ENCODE results near the gene FAM168A. TPM values are rescaled to one million over a fixed set of nuclear protein-coding genes. Genes with fewer than 3 reads are reported as not detected.

FAM168A gene
- total and polyA plus RNA-seq, 2 of the 8 experiments (the other 6 are each of a cell fraction or from before 2014, with no cell fraction given) = 17.1 to 21.6 TPM

GRCh38 chr11:73425108-73425507, 172.8 kb downstream of the FAM168A start:
- ChIA-PET POLR2A (ENCODE audit: partially characterized antibody) (interaction anchor here (1.3 kb wide), 1 partner anchor 12 kb away, joined by 4 read pairs; no protein-coding TSS in a partner anchor), CTCF (ENCODE audit: partially characterized antibody) (interaction anchor here (0.6 to 1.6 kb wide), 7 partner anchors 11 to 235 kb away, joined by 3 to 5 read pairs (median 3); no protein-coding TSS in a partner anchor)
- H3K56ac ChIP-seq (replicated peaks; ENCODE audit: insufficient read length, low read depth, low read length) = no peak overlapping the region
- H3K9me3 ChIP-seq (ENCODE audit: insufficient read depth in 2 of 2, low read depth in 1 of 2, low read length in 1 of 2) = no peaks in the 10 kb centered on the region
- H3K4me2 ChIP-seq (ENCODE audit: insufficient read depth in 1 of 2, low read depth in 2 of 2, low read length in 2 of 2) = no peak overlapping the region
- H3K27ac ChIP-seq (ENCODE audit: low read depth, low read length) = no peak overlapping the region
- no peaks in the 10 kb centered on the region; the same call in 1 of the 2 replicates for H3K79me1 ChIP-seq (ENCODE audit: low read depth, low read length)
- H4K5ac ChIP-seq (ENCODE audit: insufficient read length, low read depth, low read length) = no peak overlapping the region
- H2AK5ac ChIP-seq (ENCODE audit: low read depth, low read length) = no peak overlapping the region
- no peaks in the 10 kb centered on the region for H3K79me2 ChIP-seq (ENCODE audit: control insufficient read depth in 1 of 2, insufficient read depth in 2 of 2, low read length in 2 of 2)
- WGBS, 2 experiments (ENCODE audit: extremely low coverage in 1 of 2, insufficient coverage in 1 of 2, insufficient read length in 1 of 2, insufficient replicate concordance in 2 of 2, low coverage in 1 of 2, low lambda C conversion rate in 2 of 2, missing lambda C conversion rate in 1 of 2) = 100% methylated on average over 1 of the region's 1 CpG; no CpG with 5 or more reads in 1 of the 2 experiments
- no peak overlapping the region for H2BK12ac ChIP-seq (ENCODE audit: low read depth, low read length)
- no peak overlapping the region for H3K23ac ChIP-seq (ENCODE audit: insufficient read length)
- H3K9ac ChIP-seq (replicated peaks in 1 of 4; ENCODE audit: extremely low read depth in 1 of 4, low read depth in 3 of 4, low read length in 3 of 4) = no peak overlapping the region
- H3K4ac ChIP-seq (replicated peaks; ENCODE audit: insufficient read length, low read depth, low read length) = no peak overlapping the region
- no peak overlapping the region for H2BK5ac ChIP-seq (ENCODE audit: low read depth, low read length)
- no peak overlapping the region for H2AFZ ChIP-seq (ENCODE audit: low read length)
- H2BK20ac ChIP-seq (ENCODE audit: low read length) = no peak overlapping the region
- H3K4me3 ChIP-seq (ENCODE audit: extremely low read depth in 1 of 4, insufficient read depth in 2 of 4, low read depth in 3 of 4, low read length in 4 of 4) = no peak overlapping the region
- peaks cover 0 to 2% (median under 1%) of the 10 kb centered on the region in 4 experiments; a peak in 2 of 7 replicates for H3K4me1 ChIP-seq (replicated peaks in 1 of 4; ENCODE audit: control insufficient read depth in 3 of 4, insufficient read depth in 4 of 4, low read length in 3 of 4)
- H2BK120ac ChIP-seq (replicated peaks; ENCODE audit: low read depth, low read length) = no peak overlapping the region
- no peaks in the 10 kb centered on the region for H4K20me1 ChIP-seq (replicated peaks in 1 of 2; ENCODE audit: control insufficient read depth in 1 of 2, insufficient read depth in 2 of 2, low read length in 2 of 2)
- no peak overlapping the region for H2BK15ac ChIP-seq (ENCODE audit: low read length)
- H4K91ac ChIP-seq (replicated peaks; ENCODE audit: insufficient read length, low read length) = no peak overlapping the region
- H3K23me2 ChIP-seq (ENCODE audit: low read depth, low read length) = no peaks in the 10 kb centered on the region
- FAIRE-seq (no peak), DNase-seq (ENCODE audit: low read depth in 1 of 2, low spot score in 2 of 2) (no peak)
- no peak overlapping the region for H3K18ac ChIP-seq (ENCODE audit: extremely low read depth, low read length)
- no peak overlapping the region for H4K8ac ChIP-seq (ENCODE audit: extremely low read depth, insufficient read depth, low read length)
- no peak overlapping the region for H3K14ac ChIP-seq (ENCODE audit: insufficient read length)
- H3K27me3 ChIP-seq (replicated peaks in 1 of 4; ENCODE audit: control insufficient read depth in 3 of 4, extremely low read depth in 1 of 4, insufficient read depth in 3 of 4, low read length in 3 of 4) = no peaks in the 10 kb centered on the region
- H3K36me3 ChIP-seq (ENCODE audit: control insufficient read depth in 2 of 4, insufficient read depth in 4 of 4, low read length in 3 of 4) = no peaks in the 10 kb centered on the region
- no peak for TF ChIP-seq RXRA (IDR thresholded peaks at IDR 0.05; ENCODE audit: insufficient read depth, low read depth, low read length)
- TF ChIP-seq SP4 (IDR thresholded peaks at IDR 0.05; ENCODE audit: low read length) = no peak
- no peak for TF ChIP-seq TCF12 (IDR thresholded peaks at IDR 0.05; ENCODE audit: low read depth, low read length)
- TF ChIP-seq ZNF274 (IDR thresholded peaks at IDR 0.05; ENCODE audit: borderline replicate concordance, extremely low read depth, low read length) = no peak
- TF ChIP-seq USF2 (IDR thresholded peaks at IDR 0.05; ENCODE audit: low read length) = no peak
- TF ChIP-seq CHD2 (IDR thresholded peaks at IDR 0.05; ENCODE audit: low read length) = no peak
- TF ChIP-seq FOSL1 (IDR thresholded peaks at IDR 0.05; ENCODE audit: insufficient read depth, low read depth, low read length) = no peak
- TF ChIP-seq SIX5 (IDR thresholded peaks at IDR 0.05; ENCODE audit: low read depth, low read length) = no peak
- TF ChIP-seq RNF2 (IDR thresholded peaks at IDR 0.05; ENCODE audit: borderline replicate concordance, low read depth, low read length, missing control alignments, poor library complexity, severe bottlenecking) = no peak
- TF ChIP-seq, protein P1, sequence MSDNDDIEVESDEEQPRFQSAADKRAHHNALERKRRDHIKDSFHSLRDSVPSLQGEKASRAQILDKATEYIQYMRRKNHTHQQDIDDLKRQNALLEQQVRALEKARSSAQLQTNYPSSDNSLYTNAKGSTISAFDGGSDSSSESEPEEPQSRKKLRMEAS (IDR thresholded peaks at IDR 0.05) = no peak
- TF ChIP-seq CTBP2 (IDR thresholded peaks at IDR 0.05; ENCODE audit: borderline replicate concordance, insufficient read depth, insufficient read length, low read length) = no peak
- TF ChIP-seq GABPA (IDR thresholded peaks at IDR 0.05; ENCODE audit: borderline replicate concordance, insufficient read depth, low read length) = no peak

All from H1 (cell line).